Glutamatergic neuron (in vitro differentiated cells): ENCODE data around the gene PRDM7. TPM values are rescaled to one million over a fixed set of nuclear protein-coding genes. Genes with fewer than 3 reads are reported as not detected.
A peak's percentile ranks its signal among the peaks of the same experiment; 100 is the strongest.

Experiments
- DNase-seq: peaks from one replicate; pipeline ENCODE4 v3.0.0; 2022
- H3K27ac Mint-ChIP-seq: one replicate; pipeline ENCODE4 v1.8.0; 2020; ENCODE audit warnings: mild to moderate bottlenecking, mixed read lengths, inconsistent platforms; ENCODE audit not compliant: unreplicated experiment
- H3K27me3 Mint-ChIP-seq: one replicate; pipeline ENCODE4 v1.8.0; 2020; ENCODE audit warnings: mild to moderate bottlenecking, moderate library complexity, mixed read lengths, inconsistent platforms; ENCODE audit not compliant: unreplicated experiment
- H3K36me3 Mint-ChIP-seq: one replicate; pipeline ENCODE4 v1.8.0; 2020; ENCODE audit warnings: mild to moderate bottlenecking, mixed read lengths, inconsistent platforms; ENCODE audit not compliant: unreplicated experiment
- H3K4me1 Mint-ChIP-seq: one replicate; pipeline ENCODE4 v1.8.0; 2020; ENCODE audit warnings: mild to moderate bottlenecking, low read depth, mixed read lengths, inconsistent platforms; ENCODE audit not compliant: unreplicated experiment
- H3K4me3 Mint-ChIP-seq: one replicate; pipeline ENCODE4 v1.8.0; 2020; ENCODE audit warnings: mild to moderate bottlenecking, mixed read lengths, inconsistent platforms; ENCODE audit not compliant: unreplicated experiment
- H3K9me3 Mint-ChIP-seq: one replicate; pipeline ENCODE4 v1.8.0; 2020; ENCODE audit warnings: mild to moderate bottlenecking, moderate library complexity, mixed read lengths, inconsistent platforms; ENCODE audit not compliant: unreplicated experiment
- CTCF ChIP-seq: fragments of 200-600 bp; sonication (generic); IDR thresholded peaks from one replicate; pipeline ENCODE4 v1.5.0; 2021; ENCODE audit not compliant: partially characterized antibody, unreplicated experiment
- total RNA-seq: library from RNA; stranded (reverse); fragmentation: NEBNext Ultra II Directional; extraction: Animal tissue kit (Norgen Biotek cat#: 25700); gene quantifications from one replicate; pipeline ENCODE4 v1.2.1, GENCODE V29; 2021; ENCODE audit not compliant: unreplicated experiment

The PRDM7 gene
- total RNA-seq, 1 donor from 2014 or later: not detected

- peaks cover 20% of the 10 kb centered on the region for H3K9me3 Mint-ChIP-seq
- H3K27ac Mint-ChIP-seq: peak overlapping the region; percentile 17
- no peaks in the 10 kb centered on the region for H3K4me1 Mint-ChIP-seq
- no peak overlapping the region for H3K4me3 Mint-ChIP-seq
- TF ChIP-seq CTCF: no peak
- DNase-seq: no peak
- H3K27me3 Mint-ChIP-seq: peaks cover 18% of the 10 kb centered on the region
- H3K36me3 Mint-ChIP-seq: peaks cover 10% of the 10 kb centered on the region
These were observed 48.1 kb downstream of the PRDM7 start for GRCh38 chr16:90028985-90029384.

GRCh38 chr16:90027611-90028010 is 49.5 kb downstream of the PRDM7 start:
- Mint-ChIP-seq H3K4me1 (no peaks in the 10 kb centered on the region), H3K27ac (no peak overlapping the region), H3K27me3 (peaks cover 14% of the 10 kb centered on the region), H3K4me3 (no peak overlapping the region), H3K36me3 (peaks cover 10% of the 10 kb centered on the region), H3K9me3 (peaks cover 19% of the 10 kb centered on the region)
- TF ChIP-seq CTCF: no peak
- DNase-seq: no peak

GRCh38 chr16:90026135-90026534 is 51.0 kb downstream of the PRDM7 start:
- peaks cover 3% of the 10 kb centered on the region for H3K27me3 Mint-ChIP-seq
- peaks cover 11% of the 10 kb centered on the region for H3K9me3 Mint-ChIP-seq
- no peak for DNase-seq
- H3K27ac Mint-ChIP-seq: no peak overlapping the region
- TF ChIP-seq CTCF: no peak
- H3K4me3 Mint-ChIP-seq: no peak overlapping the region
- H3K4me1 Mint-ChIP-seq: peaks cover 6% of the 10 kb centered on the region
- H3K36me3 Mint-ChIP-seq: no peaks in the 10 kb centered on the region

- H3K4me1 Mint-ChIP-seq: peaks cover 16% of the 10 kb centered on the region
- no peak for TF ChIP-seq CTCF
- H3K4me3 Mint-ChIP-seq: peak overlapping the region; percentile 72
- DNase-seq: no peak
- H3K27me3 Mint-ChIP-seq: peaks cover 9% of the 10 kb centered on the region
- H3K36me3 Mint-ChIP-seq: no peaks in the 10 kb centered on the region
- no peak overlapping the region for H3K27ac Mint-ChIP-seq
- H3K9me3 Mint-ChIP-seq: peaks cover 11% of the 10 kb centered on the region
These were observed 54.1 kb downstream of the PRDM7 start for GRCh38 chr16:90023078-90023447.

- peak; percentile 96 for DNase-seq
- peaks cover 16% of the 10 kb centered on the region for H3K4me1 Mint-ChIP-seq
- H3K36me3 Mint-ChIP-seq: no peaks in the 10 kb centered on the region
These were observed 54.7 kb downstream of the PRDM7 start for GRCh38 chr16:90022209-90023077.

More at GRCh38 chr16:90022209-90023077, 54.7 kb downstream of the PRDM7 start:
- peaks cover 9% of the 10 kb centered on the region for H3K27me3 Mint-ChIP-seq
- peaks cover 11% of the 10 kb centered on the region for H3K9me3 Mint-ChIP-seq
- no peak for TF ChIP-seq CTCF
- H3K4me3 Mint-ChIP-seq: peak overlapping the region; percentile 85
- peak overlapping the region; percentile 95 for H3K27ac Mint-ChIP-seq
